Measurements from ENCODE around the gene DCAF12. TPM values are rescaled to one million over a fixed set of nuclear protein-coding genes. Genes with fewer than 3 reads are reported as not detected.

The DCAF12 gene
- total RNA-seq, 2 experiments from 2014 or later, result 31.7 to 70.5 TPM

DNA sequence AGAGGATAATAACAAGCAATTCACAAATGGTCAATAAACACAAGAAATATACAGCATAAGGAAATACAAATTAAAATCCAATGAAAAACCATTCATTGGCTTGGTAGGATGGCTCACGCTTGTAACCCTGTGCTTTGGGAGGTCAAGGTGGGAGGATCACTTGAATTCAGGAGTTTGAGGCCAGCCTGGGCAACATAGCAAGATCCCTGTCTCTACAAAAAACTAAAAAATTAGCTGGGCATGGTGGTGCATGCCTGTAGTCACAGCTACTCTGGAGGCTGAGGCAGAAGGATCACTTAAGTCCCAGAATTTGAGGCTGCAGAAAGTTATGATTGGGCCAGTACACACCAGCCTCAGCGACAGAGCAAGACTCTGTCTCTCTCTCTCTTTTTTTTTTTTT lies 31.4 kb upstream of the DCAF12 start:
- Histone ChIP-seq H3K4me2 (ENCODE audit: low read length) (no peak overlapping the region), H4K20me1 (ENCODE audit: insufficient read depth, low read length) (no peaks in the 10 kb centered on the region), H3K4me1 (ENCODE audit: insufficient read depth, low read length, poor library complexity, severe bottlenecking) (peaks cover 8% of the 10 kb centered on the region), H3K27ac (ENCODE audit: low read depth, low read length, poor library complexity, severe bottlenecking) (no peak overlapping the region), H3K36me3 (ENCODE audit: insufficient read depth, low read length) (no peaks in the 10 kb centered on the region), H3K4me3 (ENCODE audit: low read depth, low read length, poor library complexity, severe bottlenecking) (no peak overlapping the region), H2AFZ (ENCODE audit: low read length) (no peak overlapping the region), H3K9me2 (ENCODE audit: insufficient read depth, low read length) (no peaks in the 10 kb centered on the region), H3K79me2 (ENCODE audit: insufficient read depth, low read depth, low read length) (no peaks in the 10 kb centered on the region), H3K9me3 (ENCODE audit: low read length) (no peaks in the 10 kb centered on the region)
- TF ChIP-seq, protein P1, sequence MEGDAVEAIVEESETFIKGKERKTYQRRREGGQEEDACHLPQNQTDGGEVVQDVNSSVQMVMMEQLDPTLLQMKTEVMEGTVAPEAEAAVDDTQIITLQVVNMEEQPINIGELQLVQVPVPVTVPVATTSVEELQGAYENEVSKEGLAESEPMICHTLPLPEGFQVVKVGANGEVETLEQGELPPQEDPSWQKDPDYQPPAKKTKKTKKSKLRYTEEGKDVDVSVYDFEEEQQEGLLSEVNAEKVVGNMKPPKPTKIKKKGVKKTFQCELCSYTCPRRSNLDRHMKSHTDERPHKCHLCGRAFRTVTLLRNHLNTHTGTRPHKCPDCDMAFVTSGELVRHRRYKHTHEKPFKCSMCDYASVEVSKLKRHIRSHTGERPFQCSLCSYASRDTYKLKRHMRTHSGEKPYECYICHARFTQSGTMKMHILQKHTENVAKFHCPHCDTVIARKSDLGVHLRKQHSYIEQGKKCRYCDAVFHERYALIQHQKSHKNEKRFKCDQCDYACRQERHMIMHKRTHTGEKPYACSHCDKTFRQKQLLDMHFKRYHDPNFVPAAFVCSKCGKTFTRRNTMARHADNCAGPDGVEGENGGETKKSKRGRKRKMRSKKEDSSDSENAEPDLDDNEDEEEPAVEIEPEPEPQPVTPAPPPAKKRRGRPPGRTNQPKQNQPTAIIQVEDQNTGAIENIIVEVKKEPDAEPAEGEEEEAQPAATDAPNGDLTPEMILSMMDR (conservative IDR thresholded peaks at IDR 0.05; ENCODE audit: low read length), result no peak
- no peak for TF ChIP-seq EZH2phosphoT487 (IDR thresholded peaks at IDR 0.05; ENCODE audit: borderline replicate concordance, low read depth, low read length)
- POLR2A ChIA-PET, result interaction anchor here (0.6 to 1.2 kb wide), 4 partner anchors 12 to 85 kb away, joined by 4 to 5 read pairs (median 5); no protein-coding TSS in a partner anchor
- no TSS peak for BruUV-seq (replicated peaks)
- intact Hi-C loops (cut with micrococcal nuclease; ENCODE audit: unreplicated experiment), result loop anchor here (10.0 kb wide), 1 partner anchor 143 kb away; no protein-coding TSS in a partner anchor
- no peak for DNase-seq (ENCODE audit: low spot score)
- CTCF ChIA-PET (ENCODE audit: unreplicated experiment), result no interaction called here

DNA sequence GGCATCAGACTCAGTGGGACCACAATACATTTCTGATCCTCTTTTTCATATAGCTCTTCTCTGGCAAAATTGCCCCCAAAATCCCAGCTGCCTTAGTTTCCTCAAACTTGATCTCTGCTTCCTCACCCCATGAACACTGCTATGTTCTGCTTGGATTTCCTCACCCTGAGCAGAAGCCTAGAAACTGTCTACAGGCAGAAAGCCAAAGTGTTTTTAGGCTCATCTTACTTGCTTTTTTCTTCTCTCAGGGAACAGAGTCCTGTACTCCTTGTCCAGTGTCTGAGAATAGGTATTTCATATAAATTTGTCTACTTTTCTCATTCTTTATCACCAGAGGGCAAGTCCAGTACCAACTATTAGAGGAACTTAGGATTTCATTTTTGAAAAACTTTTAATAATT lies 30.8 kb upstream of the DCAF12 start:
- Histone ChIP-seq H3K9me3 (ENCODE audit: low read length) (no peaks in the 10 kb centered on the region), H3K4me1 (ENCODE audit: insufficient read depth, low read length, poor library complexity, severe bottlenecking) (peaks cover 13% of the 10 kb centered on the region), H3K36me3 (ENCODE audit: insufficient read depth, low read length) (no peaks in the 10 kb centered on the region), H3K9me2 (ENCODE audit: insufficient read depth, low read length) (no peaks in the 10 kb centered on the region), H4K20me1 (ENCODE audit: insufficient read depth, low read length) (no peaks in the 10 kb centered on the region), H3K4me3 (ENCODE audit: low read depth, low read length, poor library complexity, severe bottlenecking) (no peak overlapping the region), H3K4me2 (ENCODE audit: low read length) (no peak overlapping the region), H3K79me2 (ENCODE audit: insufficient read depth, low read depth, low read length) (no peaks in the 10 kb centered on the region), H3K27ac (ENCODE audit: low read depth, low read length, poor library complexity, severe bottlenecking) (no peak overlapping the region), H2AFZ (ENCODE audit: low read length) (no peak overlapping the region)
- no peak for DNase-seq (ENCODE audit: low spot score)
- no peak for TF ChIP-seq EZH2phosphoT487 (IDR thresholded peaks at IDR 0.05; ENCODE audit: borderline replicate concordance, low read depth, low read length)
- TF ChIP-seq, protein P1 (conservative IDR thresholded peaks at IDR 0.05; ENCODE audit: low read length), result no peak
- intact Hi-C loops (cut with micrococcal nuclease; ENCODE audit: unreplicated experiment), result loop anchor here (10.0 kb wide), 1 partner anchor 143 kb away; no protein-coding TSS in a partner anchor
- ChIA-PET CTCF (ENCODE audit: unreplicated experiment) (no interaction called here), POLR2A (interaction anchor here (0.5 to 1.2 kb wide), 3 partner anchors 12 to 60 kb away, joined by 3 to 5 read pairs (median 5); no protein-coding TSS in a partner anchor)
- BruUV-seq (replicated peaks), result no TSS peak

DNA sequence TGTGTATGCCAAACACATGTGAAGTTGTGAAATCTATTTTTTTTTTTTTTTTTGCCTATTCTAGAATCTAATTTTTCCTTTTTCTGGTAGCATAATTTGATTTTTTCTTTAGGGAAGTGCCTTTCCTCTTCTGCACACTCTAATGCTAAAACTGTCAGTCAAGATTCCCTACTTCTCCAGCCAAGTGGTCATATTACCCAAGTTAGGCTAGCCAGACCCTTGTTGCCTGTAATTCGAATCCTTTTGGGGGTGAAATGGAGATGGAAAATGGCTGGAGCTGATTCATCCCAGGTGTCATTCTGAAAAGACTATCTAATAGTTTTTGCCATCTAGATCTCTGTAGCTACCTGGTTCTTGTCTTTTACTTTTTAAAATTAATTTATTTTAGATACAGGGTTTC lies 27.6 kb upstream of the DCAF12 start:
- CTCF ChIA-PET (ENCODE audit: unreplicated experiment), result no interaction called here
- intact Hi-C loops (cut with micrococcal nuclease; ENCODE audit: unreplicated experiment), result loop anchor here (10.0 kb wide), 1 partner anchor 139 kb away; no protein-coding TSS in a partner anchor
- Histone ChIP-seq H3K79me2 (ENCODE audit: insufficient read depth, low read depth, low read length) (no peaks in the 10 kb centered on the region), H3K9me2 (ENCODE audit: insufficient read depth, low read length) (no peaks in the 10 kb centered on the region), H3K4me1 (ENCODE audit: insufficient read depth, low read length, poor library complexity, severe bottlenecking) (peaks cover 20% of the 10 kb centered on the region), H3K27ac (ENCODE audit: low read depth, low read length, poor library complexity, severe bottlenecking) (no peak overlapping the region), H3K4me2 (ENCODE audit: low read length) (no peak overlapping the region), H3K4me3 (ENCODE audit: low read depth, low read length, poor library complexity, severe bottlenecking) (no peak overlapping the region), H3K9me3 (ENCODE audit: low read length) (no peaks in the 10 kb centered on the region), H2AFZ (ENCODE audit: low read length) (no peak overlapping the region), H3K36me3 (ENCODE audit: insufficient read depth, low read length) (no peaks in the 10 kb centered on the region), H4K20me1 (ENCODE audit: insufficient read depth, low read length) (no peaks in the 10 kb centered on the region)
- BruUV-seq (replicated peaks), result no TSS peak
- POLR2A ChIA-PET, result interaction anchor here (0.6 to 2.4 kb wide), 4 partner anchors 9 to 542 kb away, joined by 4 to 11 read pairs (median 8); partner anchors contain the start of gene UBAP1
- DNase-seq (ENCODE audit: low spot score), result no peak
- TF ChIP-seq, protein P1 (conservative IDR thresholded peaks at IDR 0.05; ENCODE audit: low read length), result no peak
- TF ChIP-seq EZH2phosphoT487 (IDR thresholded peaks at IDR 0.05; ENCODE audit: borderline replicate concordance, low read depth, low read length), result no peak
